Embryonic facial prominence (tissue), 1 donor: ENCODE results near the gene TSPAN15.

Experiments used
- DNase-seq: peaks from one replicate; pipeline ENCODE4 v3.0.0-alpha.2; 2016; ENCODE audit errors: extremely low spot score

The TSPAN15 gene

DNA sequence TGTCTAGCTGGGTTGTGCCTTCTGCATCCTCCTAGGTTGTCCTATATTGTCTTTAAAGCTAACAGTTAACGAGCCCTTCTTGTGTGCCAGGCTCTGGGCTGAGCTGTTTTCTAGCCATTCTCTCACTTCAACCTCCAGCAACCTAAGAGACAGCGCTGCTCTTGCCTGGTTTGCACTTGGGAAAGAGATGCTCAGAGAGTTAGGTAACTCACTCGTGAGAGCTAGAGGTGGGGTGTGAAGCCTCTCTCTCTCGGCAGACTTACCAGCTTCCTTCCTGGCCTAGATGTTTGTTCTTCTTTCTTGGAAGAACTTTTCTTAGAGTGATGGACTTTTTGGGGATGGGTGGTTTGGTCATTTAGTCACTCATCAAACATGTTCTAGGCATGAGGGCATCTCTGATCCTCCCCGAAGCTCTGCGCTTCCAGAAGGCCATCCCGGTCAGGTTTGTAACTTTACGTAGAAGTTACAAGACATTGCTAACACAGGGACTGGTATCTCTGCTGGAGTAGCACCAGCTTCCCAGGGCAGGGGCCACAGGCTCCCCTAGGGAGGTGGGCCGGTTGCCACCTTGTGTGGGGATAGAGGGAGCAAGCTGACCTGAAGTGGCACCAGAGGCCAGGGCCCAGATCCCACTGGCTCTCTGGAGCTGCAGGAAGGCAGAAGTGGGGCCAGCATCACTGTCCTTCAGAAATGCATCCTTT, 14.3 kb downstream of the TSPAN15 start:
- DNase-seq: no peak

- no peak for DNase-seq
Measured at GRCh38 chr10:69466158-69466490, 14.9 kb downstream of the TSPAN15 start.

DNA sequence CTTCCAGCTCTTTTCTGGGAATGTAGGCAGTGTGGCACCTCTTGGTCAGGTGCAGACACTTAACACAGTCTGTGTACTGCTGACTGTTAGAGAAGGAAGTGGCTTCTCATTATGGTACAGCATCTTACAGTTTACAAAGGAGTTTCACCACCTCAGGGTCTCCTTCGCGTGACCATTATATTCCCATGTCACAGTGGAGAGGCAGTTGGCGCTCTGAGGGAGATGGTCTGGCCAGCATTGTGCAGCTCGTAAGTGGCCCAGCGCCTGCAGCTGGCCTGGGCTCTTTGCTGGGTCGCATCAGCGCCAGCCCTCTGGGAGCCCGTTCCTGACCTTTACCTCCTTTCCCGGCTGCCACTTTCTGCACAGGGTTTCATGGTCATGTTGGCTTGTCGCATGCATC, 15.4 kb downstream of the TSPAN15 start:
- DNase-seq: no peak

DNA sequence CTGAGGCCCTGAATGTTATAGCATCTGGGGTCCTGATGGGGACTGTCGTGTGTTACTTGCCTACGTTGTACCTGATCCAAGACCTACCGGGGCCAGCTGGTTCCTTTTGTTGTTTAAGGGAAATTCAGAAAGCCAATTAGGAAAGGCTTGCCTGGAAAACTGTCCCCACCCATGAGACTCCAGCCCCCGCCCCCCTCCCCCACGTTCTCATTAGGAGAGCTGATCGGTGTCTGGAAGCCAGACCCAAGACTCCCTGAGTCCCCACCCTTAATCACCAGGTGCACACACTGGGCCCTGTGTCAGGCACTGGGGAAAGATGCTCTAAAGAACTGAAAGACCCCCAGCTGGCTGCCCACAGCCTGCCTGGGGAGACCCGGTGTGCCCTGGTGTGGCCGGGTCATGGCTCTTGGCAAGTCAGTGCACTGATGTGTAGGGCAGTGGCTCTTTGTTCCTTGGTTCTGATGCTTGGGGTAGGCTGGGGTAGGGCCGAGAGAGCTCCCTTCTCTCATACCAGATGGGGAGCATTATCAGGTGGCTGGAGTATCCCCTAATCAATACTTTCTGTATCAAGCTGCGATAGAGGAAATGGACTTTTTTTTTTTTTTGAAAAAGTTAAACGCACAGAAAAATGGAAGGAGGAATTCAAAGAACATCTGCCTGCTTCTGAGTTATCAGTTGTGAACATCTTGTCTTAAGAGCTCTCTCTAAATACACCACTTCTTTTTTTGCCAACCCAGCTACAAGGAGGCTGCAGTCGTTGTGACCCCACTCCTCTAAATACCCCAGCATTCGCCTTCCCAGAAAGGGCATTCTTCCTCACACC, 16.9 kb downstream of the TSPAN15 start:
- DNase-seq: no peak

DNA sequence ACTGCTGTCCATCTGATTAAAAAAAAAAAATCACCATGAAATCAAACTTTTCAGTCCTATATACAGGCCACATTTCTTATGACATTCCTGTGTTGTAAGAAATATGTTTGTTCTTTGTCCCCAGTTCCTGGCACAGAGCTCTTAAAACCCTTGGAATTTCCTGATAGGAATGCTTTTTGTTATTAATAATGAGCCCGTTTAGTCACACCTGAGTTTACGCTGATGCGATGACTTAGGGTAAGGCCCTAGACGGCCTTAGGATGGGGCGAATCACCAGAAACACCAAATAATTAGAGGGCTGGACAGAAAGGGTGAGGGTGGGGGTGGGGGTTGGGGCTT, 17.5 kb downstream of the TSPAN15 start:
- DNase-seq: no peak

DNA sequence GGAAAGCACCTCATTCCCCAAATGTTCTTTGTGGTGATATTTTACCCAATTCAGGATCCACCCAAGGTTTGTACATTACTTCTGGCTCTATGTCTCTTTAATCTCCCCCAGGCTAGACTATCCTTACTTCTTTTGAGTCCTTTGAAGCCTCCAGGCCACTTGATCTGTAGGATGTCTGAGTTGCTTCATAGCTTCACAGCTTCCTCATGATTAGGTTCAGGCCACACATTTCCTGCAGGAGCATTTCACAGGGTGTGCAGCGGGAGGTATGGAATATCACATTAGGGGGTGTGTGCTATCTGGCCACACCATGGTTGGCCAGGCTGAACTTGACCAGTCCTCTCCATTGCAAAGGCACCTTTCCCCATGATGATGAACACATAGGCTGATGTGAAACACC, 18.7 kb downstream of the TSPAN15 start:
- no peak for DNase-seq

DNA sequence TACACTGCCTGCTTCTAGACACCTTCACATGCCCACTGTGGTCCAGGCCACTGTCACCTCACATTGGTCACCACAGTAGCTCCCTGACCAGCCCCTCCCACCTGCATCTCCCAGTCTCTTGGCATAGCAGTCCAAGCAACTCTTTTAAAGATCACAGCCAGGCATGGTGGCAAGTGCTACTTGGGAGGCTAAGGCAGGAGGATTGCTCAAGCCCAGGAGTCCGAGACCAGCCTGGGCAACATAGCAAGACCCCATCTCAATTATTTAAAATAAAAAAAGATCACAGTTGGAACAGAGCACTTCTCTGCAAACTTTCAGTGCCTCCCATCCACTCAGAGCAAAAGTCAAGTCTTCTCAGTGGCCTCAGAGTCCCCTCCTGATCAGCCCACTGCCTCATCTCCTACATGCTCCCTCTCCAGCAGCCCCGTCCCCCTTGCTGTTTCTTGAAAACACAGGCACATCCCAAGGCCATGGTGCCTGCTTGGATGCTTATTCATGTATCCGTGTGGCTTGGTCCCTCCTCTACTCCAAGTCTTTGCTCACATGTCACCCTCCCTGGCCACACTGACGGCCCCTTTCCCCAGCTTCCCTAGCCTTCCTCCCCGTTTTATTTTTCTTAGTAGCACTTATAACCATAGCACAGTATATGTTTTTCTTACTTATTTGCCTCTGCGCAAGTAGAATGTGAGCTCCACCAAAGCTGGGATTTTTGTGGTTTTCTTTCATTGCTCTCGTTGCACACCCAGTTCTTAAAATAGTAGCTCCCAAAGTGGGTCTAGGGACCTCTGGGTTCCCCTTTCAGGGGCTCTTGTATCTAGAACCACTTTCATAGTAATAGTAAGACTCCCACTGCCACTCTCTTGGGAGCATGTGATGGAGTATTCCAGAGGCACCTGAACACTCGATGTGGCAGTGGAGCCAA, 19.5 kb downstream of the TSPAN15 start:
- DNase-seq: no peak

DNA sequence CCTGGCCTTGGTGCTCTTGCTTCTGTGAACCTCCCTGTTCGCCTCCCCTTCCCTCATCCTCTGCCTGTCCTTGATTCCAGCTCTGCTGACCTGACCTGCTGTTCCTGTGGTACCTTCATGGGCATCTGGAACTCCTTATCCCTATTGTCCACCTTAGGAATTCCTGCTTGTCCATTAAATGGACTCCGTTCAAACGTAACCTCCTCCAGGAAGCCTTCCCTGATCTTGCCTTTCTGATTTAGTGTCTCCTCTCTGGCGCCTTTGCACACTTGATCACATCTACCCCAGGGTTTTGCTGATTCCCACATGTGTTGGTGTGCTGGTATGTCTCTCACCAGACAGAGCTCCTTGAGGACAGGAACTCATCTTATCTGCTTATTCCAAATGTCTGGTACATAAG, 20.9 kb downstream of the TSPAN15 start:
- DNase-seq: no peak

GRCh38 chr10:69472544-69472943, 21.3 kb downstream of the TSPAN15 start:
- no peak for DNase-seq

DNA sequence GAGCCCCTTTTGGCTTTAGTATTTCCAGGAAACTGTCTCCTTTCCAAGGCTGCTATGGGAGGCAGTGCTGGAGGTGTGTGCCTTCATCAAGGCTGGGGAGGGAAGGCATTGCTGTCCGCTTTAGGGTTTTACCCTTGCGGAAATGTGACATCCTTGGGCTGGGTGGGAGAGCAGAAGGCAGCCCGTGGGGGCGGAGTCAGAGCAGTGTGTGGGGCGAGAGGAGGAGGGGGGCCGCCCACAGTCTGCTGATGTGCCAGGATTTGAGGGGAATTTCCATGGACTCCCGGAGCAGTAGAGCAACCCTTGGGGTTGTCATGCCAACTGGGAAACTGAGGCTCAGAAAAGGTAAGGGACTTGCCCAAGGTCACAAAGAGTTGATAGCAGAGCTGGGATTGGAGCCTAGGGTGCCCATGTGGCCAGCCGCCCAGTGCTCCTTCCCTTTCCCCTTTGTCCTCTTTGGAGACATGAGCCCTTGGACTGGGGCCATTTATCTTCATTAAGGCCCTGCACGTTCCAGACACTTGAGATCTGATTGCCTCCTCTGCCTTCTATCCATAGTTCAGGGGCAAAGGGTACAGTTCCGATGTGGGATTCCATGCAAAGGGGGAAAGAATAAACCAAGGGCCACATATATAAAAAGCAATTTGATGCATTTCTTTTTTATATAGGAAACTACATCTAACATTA, 22.2 kb downstream of the TSPAN15 start:
- DNase-seq: no peak

DNA sequence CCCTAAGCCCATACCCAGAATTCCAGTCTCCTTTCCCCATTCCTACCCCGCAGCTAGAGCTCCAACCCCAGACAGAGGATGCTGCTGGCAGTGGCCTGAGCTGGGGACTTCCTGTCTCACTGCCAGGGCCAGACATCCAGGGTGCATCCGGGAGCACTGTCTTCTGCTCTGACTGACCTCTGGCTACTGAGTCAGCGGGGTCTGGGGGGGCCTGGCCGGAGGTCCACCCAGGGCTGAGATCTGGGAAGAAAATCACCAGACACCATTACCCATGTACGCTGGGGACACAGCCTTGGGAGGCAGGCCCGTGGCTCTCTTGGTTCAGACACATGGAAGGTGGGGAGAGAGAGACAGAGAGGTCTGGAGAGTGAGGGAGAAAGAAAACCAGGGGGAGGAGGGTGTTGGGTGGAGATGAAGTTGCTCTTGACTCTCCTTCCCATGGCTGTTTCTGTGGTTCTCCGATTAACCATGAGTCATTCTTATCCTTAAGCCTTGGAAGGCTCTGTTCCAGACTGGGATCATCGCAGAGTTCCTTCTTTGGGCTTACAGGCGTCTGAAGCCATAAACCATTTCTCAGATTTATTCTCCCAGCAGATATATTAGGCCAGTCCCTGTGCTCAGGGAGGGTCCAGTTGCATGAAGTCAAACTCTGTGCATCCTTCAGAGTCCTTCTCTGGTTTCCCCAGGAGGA, 23.6 kb downstream of the TSPAN15 start:
- no peak for DNase-seq

- no peak for DNase-seq
Measured at GRCh38 chr10:69475433-69475830, 24.2 kb downstream of the TSPAN15 start.

GRCh38 chr10:69477968-69478597, 26.8 kb downstream of the TSPAN15 start:
- no peak for DNase-seq

DNA sequence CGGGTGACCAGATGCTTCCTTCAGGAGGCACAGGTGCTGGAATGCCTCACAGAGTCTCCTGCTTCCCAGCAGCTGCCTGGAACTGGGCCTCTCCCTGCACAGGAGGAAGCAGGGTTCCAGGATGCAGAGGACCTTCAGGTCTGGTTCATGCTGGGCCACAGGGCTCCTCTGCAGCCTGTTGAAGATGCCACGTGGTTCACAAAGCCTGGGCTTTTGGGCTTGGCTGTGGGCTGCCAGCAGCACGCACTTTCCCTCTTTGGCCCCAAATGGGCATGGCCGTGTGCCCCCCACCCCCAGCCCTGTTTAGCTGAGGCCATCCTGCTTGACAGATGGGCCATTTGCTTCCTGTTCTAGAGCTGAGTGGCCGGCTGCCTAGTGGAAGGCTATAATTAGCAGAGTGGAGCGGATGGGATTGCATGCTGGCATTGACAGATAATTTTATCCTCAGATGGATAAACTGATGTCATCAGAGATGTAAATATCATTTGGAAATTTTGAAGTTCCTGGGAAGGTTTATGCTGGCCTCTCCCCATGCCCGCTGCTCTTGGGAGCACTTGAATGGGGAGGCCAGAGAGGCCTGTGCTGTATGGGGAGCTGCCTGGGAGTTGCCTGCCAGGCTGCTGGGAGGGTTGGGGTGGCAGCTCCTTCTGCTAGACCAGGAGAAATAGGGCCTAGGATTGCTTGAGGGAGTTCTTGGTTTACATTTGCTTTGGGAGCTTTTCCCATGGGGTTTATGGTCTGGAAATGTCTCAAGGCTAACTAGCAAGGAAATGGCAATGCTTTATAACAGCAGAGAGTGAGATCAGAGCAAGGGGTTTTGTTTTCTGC, 28.2 kb downstream of the TSPAN15 start:
- no peak for DNase-seq

GRCh38 chr10:69480068-69480412, 28.8 kb downstream of the TSPAN15 start:
- DNase-seq: no peak

DNA sequence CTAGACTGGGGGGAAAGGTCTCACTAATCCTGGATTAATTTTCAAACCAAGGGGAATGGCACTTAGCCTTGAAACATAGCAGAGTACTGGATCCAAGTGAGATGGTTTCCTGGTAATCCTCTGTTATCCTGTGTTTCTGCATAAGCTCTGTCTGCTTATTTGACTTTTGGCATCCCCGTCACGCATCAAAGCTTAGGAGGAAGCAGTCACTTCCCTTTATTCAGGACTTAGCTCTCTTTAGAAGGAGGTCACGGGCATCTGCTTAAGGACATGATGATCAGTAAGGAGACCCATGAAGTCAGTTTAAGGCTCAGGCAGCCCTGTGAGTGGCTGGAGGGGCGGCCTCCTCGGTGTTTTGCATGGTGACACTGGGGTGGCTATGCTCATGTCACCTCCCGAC, 30.0 kb downstream of the TSPAN15 start:
- DNase-seq: no peak

GRCh38 chr10:69481811-69482524, 30.7 kb downstream of the TSPAN15 start:
- DNase-seq: no peak

DNA sequence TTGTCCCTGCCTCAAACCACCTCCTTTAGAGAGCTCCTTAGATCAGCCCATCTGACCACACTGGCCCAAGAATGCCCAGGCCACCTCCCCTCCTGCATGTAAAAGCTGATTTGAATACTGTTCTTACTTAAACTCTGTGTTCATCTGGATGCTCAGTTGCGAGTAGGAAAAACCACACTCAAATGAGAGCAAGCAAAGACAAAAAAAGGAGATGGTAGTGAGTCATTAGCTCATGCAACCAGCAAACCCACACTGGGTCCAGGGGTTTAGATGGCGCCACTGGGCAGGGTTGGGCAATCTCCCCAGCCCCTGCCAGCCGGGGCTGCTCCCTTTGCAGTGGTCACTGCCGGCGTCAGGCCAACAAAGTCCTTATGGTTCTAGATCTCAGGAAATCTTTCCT, 32.7 kb downstream of the TSPAN15 start:
- no peak for DNase-seq

- no peak for DNase-seq
Measured at GRCh38 chr10:69484736-69485135, 33.5 kb downstream of the TSPAN15 start.
